Chondrocyte (in vitro differentiated cells): Measurements from ENCODE around the gene SCG2. TPM values are rescaled to one million over a fixed set of nuclear protein-coding genes. Genes with fewer than 3 reads are reported as not detected.

ENCODE experiments used
- DNase-seq: peaks from one replicate; pipeline ENCODE4 v3.0.0; 2021; ENCODE audit warnings: mixed read lengths, low spot score
- H3K27ac Mint-ChIP-seq: one replicate; pipeline ENCODE4 v1.8.0; 2021; ENCODE audit warnings: mild to moderate bottlenecking, moderate library complexity, mixed read lengths; ENCODE audit not compliant: unreplicated experiment
- H3K27me3 Mint-ChIP-seq: 2 replicates; pipeline ENCODE4 v1.8.0; 2021; ENCODE audit warnings: low read depth, mixed read lengths
- H3K36me3 Mint-ChIP-seq: 2 replicates; pipeline ENCODE4 v1.8.0; 2021; ENCODE audit warnings: low read depth, mixed read lengths
- H3K4me1 Mint-ChIP-seq: 2 replicates; pipeline ENCODE4 v1.8.0; 2021; ENCODE audit warnings: low read depth, mild to moderate bottlenecking, mixed read lengths
- H3K4me3 Mint-ChIP-seq: one replicate; pipeline ENCODE4 v1.8.0; 2021; ENCODE audit warnings: mild to moderate bottlenecking, moderate library complexity, mixed read lengths; ENCODE audit not compliant: unreplicated experiment
- H3K9me3 Mint-ChIP-seq: 2 replicates; pipeline ENCODE4 v1.8.0; 2021; ENCODE audit warnings: low read depth, mixed read lengths
- total RNA-seq: library from RNA; stranded (reverse); gene quantifications from 3 replicates; pipeline ENCODE4 v1.2.1, GENCODE V29; 2021
- TF ChIP-seq, protein P1 (sequence below): fragments of 200-600 bp; sonication (generic); IDR thresholded peaks from 2 replicates; pipeline ENCODE4 v1.5.0; 2021; ENCODE audit warnings: antibody characterized with exemption, mild to moderate bottlenecking, moderate library complexity

Gene SCG2
- total RNA-seq, 1 donor from 2014 or later = 81.6 TPM

DNA sequence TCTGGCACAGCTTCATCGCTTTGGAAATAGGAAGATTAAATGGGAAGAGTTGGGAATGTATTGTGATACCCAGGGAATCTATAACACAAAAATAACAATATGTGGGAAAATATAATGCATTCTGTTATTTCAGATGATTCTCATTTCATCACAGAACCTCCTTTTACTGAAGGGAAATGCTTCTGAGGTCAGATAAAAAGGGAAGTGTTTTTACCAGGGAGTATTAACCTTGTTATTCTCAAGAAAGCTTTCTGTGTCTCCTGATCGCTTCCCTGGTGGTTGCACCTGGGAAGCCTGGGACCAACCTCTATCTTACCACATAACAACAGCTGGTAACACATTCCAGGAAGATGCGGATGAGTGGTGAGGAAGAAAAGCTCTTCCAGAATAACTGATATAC lies 47.2 kb downstream of the SCG2 start:
- Mint-ChIP-seq H3K27me3 (no peaks in the 10 kb centered on the region), H3K27ac (no peak overlapping the region), H3K36me3 (no peaks in the 10 kb centered on the region), H3K4me3 (no peak overlapping the region), H3K9me3 (peaks cover 3% of the 10 kb centered on the region), H3K4me1 (peaks cover 5% of the 10 kb centered on the region)
- TF ChIP-seq, protein P1, sequence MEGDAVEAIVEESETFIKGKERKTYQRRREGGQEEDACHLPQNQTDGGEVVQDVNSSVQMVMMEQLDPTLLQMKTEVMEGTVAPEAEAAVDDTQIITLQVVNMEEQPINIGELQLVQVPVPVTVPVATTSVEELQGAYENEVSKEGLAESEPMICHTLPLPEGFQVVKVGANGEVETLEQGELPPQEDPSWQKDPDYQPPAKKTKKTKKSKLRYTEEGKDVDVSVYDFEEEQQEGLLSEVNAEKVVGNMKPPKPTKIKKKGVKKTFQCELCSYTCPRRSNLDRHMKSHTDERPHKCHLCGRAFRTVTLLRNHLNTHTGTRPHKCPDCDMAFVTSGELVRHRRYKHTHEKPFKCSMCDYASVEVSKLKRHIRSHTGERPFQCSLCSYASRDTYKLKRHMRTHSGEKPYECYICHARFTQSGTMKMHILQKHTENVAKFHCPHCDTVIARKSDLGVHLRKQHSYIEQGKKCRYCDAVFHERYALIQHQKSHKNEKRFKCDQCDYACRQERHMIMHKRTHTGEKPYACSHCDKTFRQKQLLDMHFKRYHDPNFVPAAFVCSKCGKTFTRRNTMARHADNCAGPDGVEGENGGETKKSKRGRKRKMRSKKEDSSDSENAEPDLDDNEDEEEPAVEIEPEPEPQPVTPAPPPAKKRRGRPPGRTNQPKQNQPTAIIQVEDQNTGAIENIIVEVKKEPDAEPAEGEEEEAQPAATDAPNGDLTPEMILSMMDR = no peak
- DNase-seq = no peak

DNA sequence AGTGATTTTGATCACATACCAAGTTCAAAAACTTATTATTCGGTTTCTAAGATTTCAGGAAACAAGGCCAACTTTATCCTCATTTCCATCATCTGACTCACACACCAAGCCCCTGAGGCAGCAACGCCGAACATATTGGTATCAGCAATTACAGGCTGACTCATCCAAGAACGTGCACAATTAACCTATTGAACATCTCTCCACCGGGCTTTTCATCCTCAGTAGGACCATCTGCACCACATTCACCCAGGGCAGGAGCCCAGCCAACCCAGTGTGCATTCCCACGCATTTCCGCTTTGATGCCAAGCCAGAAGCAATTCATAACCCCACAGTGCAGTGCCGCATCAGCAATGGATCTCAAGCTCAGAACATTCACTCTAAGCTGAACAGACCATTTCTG lies 52.9 kb downstream of the SCG2 start:
- peak overlapping the region; percentile 2 for H3K4me3 Mint-ChIP-seq
- H3K27me3 Mint-ChIP-seq = no peaks in the 10 kb centered on the region
- TF ChIP-seq, protein P1 = no peak
- no peaks in the 10 kb centered on the region for H3K36me3 Mint-ChIP-seq
- peaks cover 24% of the 10 kb centered on the region for H3K4me1 Mint-ChIP-seq
- peak overlapping the region; percentile 34 for H3K27ac Mint-ChIP-seq
- no peak for DNase-seq
- H3K9me3 Mint-ChIP-seq = peaks cover 3% of the 10 kb centered on the region

DNA sequence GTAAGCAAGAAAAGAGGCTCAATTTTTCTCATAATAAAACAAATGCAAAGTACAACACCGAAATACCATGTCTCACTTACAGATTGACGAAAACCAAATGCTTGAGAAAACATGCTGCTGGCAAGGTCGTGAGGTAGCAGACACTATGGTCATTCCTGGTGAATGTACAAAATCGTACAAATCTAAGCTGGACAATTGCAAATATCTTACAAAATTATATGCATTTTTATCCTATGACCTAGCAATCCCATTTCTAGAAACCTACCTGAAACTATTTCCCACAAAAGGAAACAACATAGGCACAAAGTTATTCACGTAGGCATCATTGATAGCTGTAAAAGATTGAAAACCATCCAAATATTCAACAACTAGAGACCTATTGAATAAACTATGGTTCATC lies 54.0 kb downstream of the SCG2 start:
- TF ChIP-seq, protein P1 = no peak
- peaks cover 22% of the 10 kb centered on the region for H3K4me1 Mint-ChIP-seq
- no peak overlapping the region for H3K27ac Mint-ChIP-seq
- H3K36me3 Mint-ChIP-seq = no peaks in the 10 kb centered on the region
- H3K27me3 Mint-ChIP-seq = no peaks in the 10 kb centered on the region
- peaks cover 3% of the 10 kb centered on the region for H3K9me3 Mint-ChIP-seq
- DNase-seq = no peak
- no peak overlapping the region for H3K4me3 Mint-ChIP-seq

Other genes with a start within 250 kb of the SCG2 start
- 5.2 to 6.4 TPM (median 5.5 TPM) in 3 replicates for gene AP1S3, start 235.2 kb upstream of the SCG2 start, total RNA-seq